Panc1 (cell line): ENCODE results near the gene MGRN1. TPM values are rescaled to one million over a fixed set of nuclear protein-coding genes. Genes with fewer than 3 reads are reported as not detected.

Experiments
- ATAC-seq: fragments of 200-7000 bp; cut with Tn5 transposase; 2 replicates; pipeline ENCODE4 v1.9.1; 2020; ENCODE audit warnings: mild to moderate bottlenecking, moderate library complexity
- BruUV-seq: library from RNA; stranded (reverse); fragments of 400-500 nt; replicated peaks from 2 replicates; lab custom pipeline; 2021; lab: Mats Ljungman, UMichigan
- CTCF ChIA-PET: fragments of 300-600 bp; sonication (Branson Sonifier 250); formaldehyde crosslinking; loops from one replicate; lab custom pipeline; 2022; ENCODE audit warnings: antibody characterized with exemption; lab: Charles Lee
- POLR2A ChIA-PET: fragments of 300-600 bp; sonication (Branson Sonifier 250); formaldehyde crosslinking; loops from one replicate; lab custom pipeline; 2022; ENCODE audit warnings: antibody characterized with exemption; lab: Charles Lee
- DNase-seq: peaks from one replicate; pipeline ENCODE4 v3.0.0-alpha.2; 2010; ENCODE audit warnings: low read depth, low spot score
- H3K27ac ChIP-seq: 2 replicates; pipeline ENCODE4 v1.5.1; 2011; ENCODE audit warnings: mild to moderate bottlenecking, low read length, inconsistent platforms
- H3K27me3 ChIP-seq: fragments of 200-500 bp; sonication (Bioruptor generic); 2 replicates; pipeline ENCODE4 v1.6.0; 2014; ENCODE audit warnings: low read length, inconsistent platforms; ENCODE audit not compliant: control insufficient read depth, insufficient read depth
- H3K36me3 ChIP-seq: fragments of 200-500 bp; sonication (Bioruptor generic); 2 replicates; pipeline ENCODE4 v1.5.1; 2014; ENCODE audit warnings: inconsistent platforms, mild to moderate bottlenecking, low read length, moderate library complexity; ENCODE audit not compliant: control insufficient read depth, insufficient read depth
- H3K4me1 ChIP-seq: 2 replicates; pipeline ENCODE4 v1.5.1; 2011; ENCODE audit warnings: inconsistent platforms, mild to moderate bottlenecking, low read length, moderate library complexity; ENCODE audit not compliant: control insufficient read depth, insufficient read depth
- H3K4me3 ChIP-seq, 2 experiments: 2 replicates each; pipeline ENCODE4 v1.5.1; 2011 to 2012; ENCODE audit warnings: low read depth in 2 of 2, low read length in 2 of 2, mild to moderate bottlenecking in 2 of 2, inconsistent platforms in 1 of 2, moderate library complexity in 1 of 2
- H3K9me3 ChIP-seq: fragments of 200-500 bp; sonication (Bioruptor generic); 2 replicates; pipeline ENCODE4 v1.5.1; 2014; ENCODE audit warnings: low read depth, mild to moderate bottlenecking, inconsistent platforms, low read length, moderate library complexity; ENCODE audit not compliant: control insufficient read depth, insufficient read depth
- POLR2AphosphoS5 ChIP-seq: IDR thresholded peaks from 2 replicates; pipeline ENCODE4 v1.6.1; 2012; ENCODE audit warnings: mild to moderate bottlenecking, low read depth, low read length, moderate library complexity
- SIN3A ChIP-seq: IDR thresholded peaks from 2 replicates; pipeline ENCODE4 v1.6.1; 2012; ENCODE audit warnings: low read depth, mild to moderate bottlenecking, low read length, moderate library complexity, borderline replicate concordance; ENCODE audit not compliant: insufficient read depth
- TCF7L2 ChIP-seq: IDR thresholded peaks from 2 replicates; pipeline ENCODE4 v1.6.1; 2011; ENCODE audit warnings: mild to moderate bottlenecking, low read depth, low read length, inconsistent platforms
- in situ Hi-C: cut with HindIII; loops from 2 replicates; pipeline ENCODE4 v1.10.0; 2016; ENCODE audit warnings: low sequenced_read_pairs, low pct_unique_long_range_greater_than_20kb
- intact Hi-C: fragments of 100-400 bp; cut with micrococcal nuclease; formaldehyde crosslinking; loops from one replicate; pipeline ENCODE4 v1.10.0; 2022; ENCODE audit not compliant: unreplicated experiment
- total RNA-seq: library from RNA; stranded (reverse); gene quantifications from one replicate; pipeline ENCODE4 v1.2.1, GENCODE V29; 2021; ENCODE audit not compliant: unreplicated experiment
- TF ChIP-seq, protein P1 (sequence below): fragments of 450-650 bp; IDR thresholded peaks from 2 replicates; pipeline ENCODE4 v1.5.1; 2017; ENCODE audit warnings: mild to moderate bottlenecking
- TF ChIP-seq, protein P2 (sequence below), 2 experiments: IDR thresholded peaks; 2 replicates each; pipeline ENCODE4 v1.6.1; 2011 to 2012; ENCODE audit warnings: low read depth in 2 of 2, control low read depth in 1 of 2, low read length in 1 of 2, mild to moderate bottlenecking in 1 of 2, moderate library complexity in 1 of 2; ENCODE audit not compliant: insufficient read depth in 1 of 2

Gene MGRN1
- total RNA-seq, 1 experiment from 2014 or later = 59.7 TPM

DNA sequence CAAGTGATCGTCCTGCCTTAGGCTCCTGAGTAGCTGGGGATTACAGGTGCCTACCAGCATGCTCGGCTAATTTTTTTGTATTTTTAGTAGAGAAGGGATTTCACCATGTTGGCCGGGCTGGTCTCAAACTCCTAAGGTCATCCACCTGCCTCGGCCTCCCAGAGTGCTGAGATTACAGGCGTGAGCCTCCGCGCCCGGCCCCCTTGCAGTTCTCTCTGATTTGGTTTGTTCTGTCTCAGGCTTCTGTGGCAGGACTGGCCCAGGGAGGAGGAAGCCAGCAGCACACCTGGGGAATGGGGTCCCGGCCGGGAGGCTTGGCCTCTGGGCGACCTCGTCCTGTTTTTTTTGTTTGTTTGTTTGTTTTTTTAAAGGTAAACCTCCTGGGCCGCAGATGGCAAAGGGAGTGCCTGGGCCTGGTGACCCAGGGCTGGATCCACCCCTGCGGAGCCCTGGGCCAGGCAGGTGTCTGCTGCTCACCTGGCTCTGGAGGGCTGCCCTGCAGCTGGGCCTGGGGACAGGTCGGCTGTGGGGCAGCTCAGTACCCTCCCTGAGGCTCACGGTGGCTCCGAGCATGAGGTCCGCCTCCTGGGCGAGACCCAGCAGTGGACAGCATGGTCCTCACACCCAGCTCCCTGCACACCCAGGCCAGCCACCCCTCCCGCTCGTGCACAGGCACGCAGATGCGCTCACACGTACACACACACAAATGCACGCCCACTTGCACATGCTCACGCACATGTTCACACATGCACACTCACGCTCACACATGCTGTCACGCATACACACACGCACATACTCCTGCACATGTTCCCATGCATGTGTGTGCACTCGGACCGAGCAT is 65.5 kb downstream of the MGRN1 start:
- Histone ChIP-seq H3K27me3 (no peaks in the 10 kb centered on the region), H3K9me3 (no peaks in the 10 kb centered on the region), H3K4me3 (no peak overlapping the region), H3K4me1 (peaks cover 23% of the 10 kb centered on the region), H3K27ac (no peak overlapping the region), H3K36me3 (no peaks in the 10 kb centered on the region)
- ChIA-PET CTCF (no interaction called here), POLR2A (no interaction called here)
- intact Hi-C loops (no loop called here), in situ Hi-C loops (no loop called here)
- BruUV-seq = no TSS peak
- DNase-seq (no peak), ATAC-seq (no peak)
- TF ChIP-seq, protein P1, sequence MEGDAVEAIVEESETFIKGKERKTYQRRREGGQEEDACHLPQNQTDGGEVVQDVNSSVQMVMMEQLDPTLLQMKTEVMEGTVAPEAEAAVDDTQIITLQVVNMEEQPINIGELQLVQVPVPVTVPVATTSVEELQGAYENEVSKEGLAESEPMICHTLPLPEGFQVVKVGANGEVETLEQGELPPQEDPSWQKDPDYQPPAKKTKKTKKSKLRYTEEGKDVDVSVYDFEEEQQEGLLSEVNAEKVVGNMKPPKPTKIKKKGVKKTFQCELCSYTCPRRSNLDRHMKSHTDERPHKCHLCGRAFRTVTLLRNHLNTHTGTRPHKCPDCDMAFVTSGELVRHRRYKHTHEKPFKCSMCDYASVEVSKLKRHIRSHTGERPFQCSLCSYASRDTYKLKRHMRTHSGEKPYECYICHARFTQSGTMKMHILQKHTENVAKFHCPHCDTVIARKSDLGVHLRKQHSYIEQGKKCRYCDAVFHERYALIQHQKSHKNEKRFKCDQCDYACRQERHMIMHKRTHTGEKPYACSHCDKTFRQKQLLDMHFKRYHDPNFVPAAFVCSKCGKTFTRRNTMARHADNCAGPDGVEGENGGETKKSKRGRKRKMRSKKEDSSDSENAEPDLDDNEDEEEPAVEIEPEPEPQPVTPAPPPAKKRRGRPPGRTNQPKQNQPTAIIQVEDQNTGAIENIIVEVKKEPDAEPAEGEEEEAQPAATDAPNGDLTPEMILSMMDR = no peak
- TF ChIP-seq TCF7L2 = no peak
- no peak for TF ChIP-seq POLR2AphosphoS5
- TF ChIP-seq, protein P2, sequence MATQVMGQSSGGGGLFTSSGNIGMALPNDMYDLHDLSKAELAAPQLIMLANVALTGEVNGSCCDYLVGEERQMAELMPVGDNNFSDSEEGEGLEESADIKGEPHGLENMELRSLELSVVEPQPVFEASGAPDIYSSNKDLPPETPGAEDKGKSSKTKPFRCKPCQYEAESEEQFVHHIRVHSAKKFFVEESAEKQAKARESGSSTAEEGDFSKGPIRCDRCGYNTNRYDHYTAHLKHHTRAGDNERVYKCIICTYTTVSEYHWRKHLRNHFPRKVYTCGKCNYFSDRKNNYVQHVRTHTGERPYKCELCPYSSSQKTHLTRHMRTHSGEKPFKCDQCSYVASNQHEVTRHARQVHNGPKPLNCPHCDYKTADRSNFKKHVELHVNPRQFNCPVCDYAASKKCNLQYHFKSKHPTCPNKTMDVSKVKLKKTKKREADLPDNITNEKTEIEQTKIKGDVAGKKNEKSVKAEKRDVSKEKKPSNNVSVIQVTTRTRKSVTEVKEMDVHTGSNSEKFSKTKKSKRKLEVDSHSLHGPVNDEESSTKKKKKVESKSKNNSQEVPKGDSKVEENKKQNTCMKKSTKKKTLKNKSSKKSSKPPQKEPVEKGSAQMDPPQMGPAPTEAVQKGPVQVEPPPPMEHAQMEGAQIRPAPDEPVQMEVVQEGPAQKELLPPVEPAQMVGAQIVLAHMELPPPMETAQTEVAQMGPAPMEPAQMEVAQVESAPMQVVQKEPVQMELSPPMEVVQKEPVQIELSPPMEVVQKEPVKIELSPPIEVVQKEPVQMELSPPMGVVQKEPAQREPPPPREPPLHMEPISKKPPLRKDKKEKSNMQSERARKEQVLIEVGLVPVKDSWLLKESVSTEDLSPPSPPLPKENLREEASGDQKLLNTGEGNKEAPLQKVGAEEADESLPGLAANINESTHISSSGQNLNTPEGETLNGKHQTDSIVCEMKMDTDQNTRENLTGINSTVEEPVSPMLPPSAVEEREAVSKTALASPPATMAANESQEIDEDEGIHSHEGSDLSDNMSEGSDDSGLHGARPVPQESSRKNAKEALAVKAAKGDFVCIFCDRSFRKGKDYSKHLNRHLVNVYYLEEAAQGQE (IDR thresholded peaks at IDR 0.05; ENCODE audit: insufficient read depth in 1 of 2, low read depth in 2 of 2, low read length in 1 of 2) = no peak

DNA sequence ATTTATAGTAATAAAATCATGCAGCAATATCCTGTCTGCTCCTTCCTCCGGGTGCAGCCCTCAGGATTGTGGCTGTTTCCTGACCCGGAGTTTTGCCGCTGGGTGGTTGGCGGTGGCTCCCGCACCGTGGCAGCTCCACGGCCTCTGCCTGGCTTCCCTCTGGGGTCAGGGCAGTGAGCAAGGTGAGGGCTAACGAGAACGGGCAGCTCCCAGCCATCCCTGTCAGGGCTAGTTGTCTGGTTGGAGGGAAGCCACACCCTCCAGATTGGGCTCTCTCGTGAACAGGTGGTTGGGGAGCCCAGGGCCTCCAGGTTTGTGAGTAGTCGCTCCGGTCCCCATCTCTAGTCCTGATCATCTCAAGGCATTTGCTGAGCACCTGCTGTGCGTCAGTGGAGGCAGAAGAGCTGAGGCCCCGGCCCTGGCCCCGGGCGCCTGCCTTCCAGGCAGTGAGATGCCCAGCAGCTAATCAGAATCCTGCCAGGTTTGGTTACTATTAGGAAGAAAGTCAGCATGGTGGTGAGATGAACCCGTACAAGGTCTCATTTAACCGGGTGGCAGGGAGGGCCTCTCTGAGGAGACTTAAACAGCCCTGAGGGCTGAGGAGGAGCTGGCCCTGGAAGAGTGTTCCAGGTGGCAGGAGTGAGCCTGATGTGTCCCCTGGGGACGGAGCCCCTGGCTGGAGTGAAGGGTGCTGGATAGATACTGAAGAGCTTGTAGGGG is 66.5 kb downstream of the MGRN1 start:
- no peaks in the 10 kb centered on the region; the same call in 1 of the 2 replicates for H3K36me3 ChIP-seq
- no peak for ATAC-seq
- CTCF ChIA-PET = no interaction called here
- POLR2A ChIA-PET = interaction anchor here (0.5 kb wide), 1 partner anchor 45 kb away, joined by 4 read pairs; no protein-coding TSS in a partner anchor
- no peak overlapping the region for H3K27ac ChIP-seq
- H3K27me3 ChIP-seq = no peaks in the 10 kb centered on the region
- no peaks in the 10 kb centered on the region for H3K9me3 ChIP-seq
- no peak for DNase-seq
- no TSS peak for BruUV-seq
- no peak overlapping the region for H3K4me3 ChIP-seq
- intact Hi-C loops = no loop called here
- TF ChIP-seq, protein P1 = no peak
- TF ChIP-seq, protein P2 (IDR thresholded peaks at IDR 0.05; ENCODE audit: insufficient read depth in 1 of 2, low read depth in 2 of 2, low read length in 1 of 2) = no peak
- TF ChIP-seq POLR2AphosphoS5 = no peak
- no peak for TF ChIP-seq SIN3A
- TF ChIP-seq TCF7L2 = no peak
- H3K4me1 ChIP-seq = peaks cover 33% of the 10 kb centered on the region
- in situ Hi-C loops = no loop called here
